GM21529 (cell line): ENCODE results near the gene CCDC134.
"Not testable (repeated sequence)": the region's sequence is repeated elsewhere in the genome, so short reads cannot be mapped to it uniquely, and the experiment has no call there.

Experiments
- ATAC-seq: cut with Tn5 transposase; IDR thresholded peaks from one replicate; pipeline ENCODE4 v1.9.1; 2021; ENCODE audit not compliant: unreplicated experiment

CCDC134 gene

GRCh38 chr22:41822317-41823057 lies 22.0 kb downstream of the CCDC134 start:
- no peak for ATAC-seq

- no peak for ATAC-seq
Measured at GRCh38 chr22:41823797-41824196, 23.3 kb downstream of the CCDC134 start.

GRCh38 chr22:41825376-41825775 lies 24.9 kb downstream of the CCDC134 start:
- no peak for ATAC-seq

- ATAC-seq: no peak
Measured at GRCh38 chr22:41826021-41826420, 25.5 kb downstream of the CCDC134 start.

GRCh38 chr22:41826430-41827383 lies 26.2 kb downstream of the CCDC134 start:
- no peak for ATAC-seq

GRCh38 chr22:41827671-41828070 lies 27.2 kb downstream of the CCDC134 start:
- no peak for ATAC-seq

- no peak for ATAC-seq
Measured at GRCh38 chr22:41828516-41828915, 28.0 kb downstream of the CCDC134 start.

- ATAC-seq: no peak
Measured at GRCh38 chr22:41830174-41830573, 29.7 kb downstream of the CCDC134 start.

- no peak for ATAC-seq
Measured at GRCh38 chr22:41831383-41831782, 30.9 kb downstream of the CCDC134 start.

- ATAC-seq: no peak
Measured at GRCh38 chr22:41831828-41832552, 31.5 kb downstream of the CCDC134 start.

- ATAC-seq: peak; percentile 80
Measured at GRCh38 chr22:41832553-41833368, 32.3 kb downstream of the CCDC134 start, which contains the start of gene SREBF2. Gene SREBF2 (plus strand): TSS chr22:41833105. CDS start chr22:41833271, 166 bp downstream.

GRCh38 chr22:41833369-41834004 lies 33.0 kb downstream of the CCDC134 start:
- ATAC-seq: peak; percentile 14

- ATAC-seq: no peak
Measured at GRCh38 chr22:41834005-41834944, 33.8 kb downstream of the CCDC134 start.

GRCh38 chr22:41835462-41835861 lies 35.0 kb downstream of the CCDC134 start:
- ATAC-seq: not testable (repeated sequence)

- no peak for ATAC-seq
Measured at GRCh38 chr22:41836551-41836950, 36.1 kb downstream of the CCDC134 start.

GRCh38 chr22:41838842-41839618 lies 38.6 kb downstream of the CCDC134 start:
- ATAC-seq: no peak

GRCh38 chr22:41840216-41840615 lies 39.7 kb downstream of the CCDC134 start:
- ATAC-seq: no peak
